ENCODE data around the gene ARHGAP18. TPM values are rescaled to one million over a fixed set of nuclear protein-coding genes. Genes with fewer than 3 reads are reported as not detected.

Gene ARHGAP18
- total and polyA plus RNA-seq, 10 of the 15 experiments (the other 5 are each of a cell fraction or from before 2014, with no cell fraction given), result 18.2 to 52.2 (median 31.7) TPM

DNA sequence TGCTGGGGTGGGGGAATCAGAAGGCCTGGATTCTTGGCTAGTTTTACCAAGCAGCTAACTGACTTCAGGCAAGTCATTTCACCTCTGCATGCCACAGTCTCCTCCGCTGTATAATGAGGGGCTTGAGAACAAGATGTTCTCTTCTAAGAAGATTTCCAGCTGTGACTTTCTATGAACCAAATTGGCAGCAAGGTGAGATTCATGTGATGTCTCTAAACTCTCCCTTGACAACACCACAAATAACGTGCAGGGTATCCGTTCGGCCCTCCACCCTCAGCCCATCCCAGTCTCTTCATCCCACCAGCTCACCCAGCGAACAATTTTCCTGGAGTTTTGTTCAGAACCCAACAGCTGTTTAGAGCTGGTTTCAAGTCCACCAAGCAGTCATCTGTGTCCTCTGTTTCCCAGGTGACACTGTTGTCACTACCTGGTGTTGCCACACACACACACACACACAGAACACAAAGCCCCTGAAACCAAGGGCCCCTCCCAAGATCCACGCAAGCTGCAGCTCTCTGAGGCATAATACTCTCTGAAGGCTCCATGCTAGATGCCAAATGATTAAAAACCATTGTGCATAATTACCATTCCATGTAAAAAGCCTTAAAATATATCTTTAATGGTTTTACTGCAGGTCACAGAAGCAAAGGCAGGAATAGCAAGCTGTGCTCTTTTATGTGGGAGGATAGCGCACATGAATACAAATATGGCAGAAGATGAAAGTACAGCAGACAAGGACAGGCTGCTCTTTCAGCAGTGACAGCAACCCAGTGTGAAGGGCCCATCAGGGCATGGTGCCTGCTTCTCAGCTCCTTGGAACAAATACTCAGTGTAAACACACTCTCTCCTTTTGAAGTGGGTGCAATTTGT lies 48.2 kb downstream of the ARHGAP18 start (continued):
- TF ChIP-seq, protein P1, sequence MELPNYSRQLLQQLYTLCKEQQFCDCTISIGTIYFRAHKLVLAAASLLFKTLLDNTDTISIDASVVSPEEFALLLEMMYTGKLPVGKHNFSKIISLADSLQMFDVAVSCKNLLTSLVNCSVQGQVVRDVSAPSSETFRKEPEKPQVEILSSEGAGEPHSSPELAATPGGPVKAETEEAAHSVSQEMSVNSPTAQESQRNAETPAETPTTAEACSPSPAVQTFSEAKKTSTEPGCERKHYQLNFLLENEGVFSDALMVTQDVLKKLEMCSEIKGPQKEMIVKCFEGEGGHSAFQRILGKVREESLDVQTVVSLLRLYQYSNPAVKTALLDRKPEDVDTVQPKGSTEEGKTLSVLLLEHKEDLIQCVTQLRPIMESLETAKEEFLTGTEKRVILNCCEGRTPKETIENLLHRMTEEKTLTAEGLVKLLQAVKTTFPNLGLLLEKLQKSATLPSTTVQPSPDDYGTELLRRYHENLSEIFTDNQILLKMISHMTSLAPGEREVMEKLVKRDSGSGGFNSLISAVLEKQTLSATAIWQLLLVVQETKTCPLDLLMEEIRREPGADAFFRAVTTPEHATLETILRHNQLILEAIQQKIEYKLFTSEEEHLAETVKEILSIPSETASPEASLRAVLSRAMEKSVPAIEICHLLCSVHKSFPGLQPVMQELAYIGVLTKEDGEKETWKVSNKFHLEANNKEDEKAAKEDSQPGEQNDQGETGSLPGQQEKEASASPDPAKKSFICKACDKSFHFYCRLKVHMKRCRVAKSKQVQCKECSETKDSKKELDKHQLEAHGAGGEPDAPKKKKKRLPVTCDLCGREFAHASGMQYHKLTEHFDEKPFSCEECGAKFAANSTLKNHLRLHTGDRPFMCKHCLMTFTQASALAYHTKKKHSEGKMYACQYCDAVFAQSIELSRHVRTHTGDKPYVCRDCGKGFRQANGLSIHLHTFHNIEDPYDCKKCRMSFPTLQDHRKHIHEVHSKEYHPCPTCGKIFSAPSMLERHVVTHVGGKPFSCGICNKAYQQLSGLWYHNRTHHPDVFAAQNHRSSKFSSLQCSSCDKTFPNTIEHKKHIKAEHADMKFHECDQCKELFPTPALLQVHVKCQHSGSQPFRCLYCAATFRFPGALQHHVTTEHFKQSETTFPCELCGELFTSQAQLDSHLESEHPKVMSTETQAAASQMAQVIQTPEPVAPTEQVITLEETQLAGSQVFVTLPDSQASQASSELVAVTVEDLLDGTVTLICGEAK (IDR thresholded peaks at IDR 0.05; ENCODE audit: borderline replicate concordance), result no peak
- TF ChIP-seq, protein P2, sequence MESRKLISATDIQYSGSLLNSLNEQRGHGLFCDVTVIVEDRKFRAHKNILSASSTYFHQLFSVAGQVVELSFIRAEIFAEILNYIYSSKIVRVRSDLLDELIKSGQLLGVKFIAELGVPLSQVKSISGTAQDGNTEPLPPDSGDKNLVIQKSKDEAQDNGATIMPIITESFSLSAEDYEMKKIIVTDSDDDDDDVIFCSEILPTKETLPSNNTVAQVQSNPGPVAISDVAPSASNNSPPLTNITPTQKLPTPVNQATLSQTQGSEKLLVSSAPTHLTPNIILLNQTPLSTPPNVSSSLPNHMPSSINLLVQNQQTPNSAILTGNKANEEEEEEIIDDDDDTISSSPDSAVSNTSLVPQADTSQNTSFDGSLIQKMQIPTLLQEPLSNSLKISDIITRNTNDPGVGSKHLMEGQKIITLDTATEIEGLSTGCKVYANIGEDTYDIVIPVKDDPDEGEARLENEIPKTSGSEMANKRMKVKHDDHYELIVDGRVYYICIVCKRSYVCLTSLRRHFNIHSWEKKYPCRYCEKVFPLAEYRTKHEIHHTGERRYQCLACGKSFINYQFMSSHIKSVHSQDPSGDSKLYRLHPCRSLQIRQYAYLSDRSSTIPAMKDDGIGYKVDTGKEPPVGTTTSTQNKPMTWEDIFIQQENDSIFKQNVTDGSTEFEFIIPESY (IDR thresholded peaks at IDR 0.05), result peak; percentile 59; the same call in 1 of the 2 replicates

DNA sequence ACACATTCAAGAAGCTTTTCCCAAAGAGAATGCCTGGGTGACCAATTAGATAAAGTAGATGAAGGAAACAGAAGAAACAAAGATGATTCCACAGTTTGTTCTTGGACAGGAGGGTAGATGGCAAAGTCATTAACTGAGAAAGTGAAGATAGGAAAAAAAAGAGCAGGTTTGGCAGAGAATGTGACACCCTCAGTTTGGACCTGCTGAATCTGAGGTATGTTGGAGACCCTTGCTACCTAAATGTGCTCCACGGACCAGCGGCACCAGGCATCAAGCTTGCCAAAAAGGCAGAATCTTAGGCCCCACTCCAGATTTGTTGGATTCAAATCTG lies 49.7 kb downstream of the ARHGAP18 start:
- 0 out of 2 replicates have a peak overlapping the region, but pooled peaks have one; percentile 3 for H3K27ac ChIP-seq (ENCODE audit: control insufficient read depth, insufficient read depth)
- WGBS (ENCODE audit: insufficient coverage, insufficient replicate concordance, low lambda C conversion rate, missing lambda C conversion rate), result 100% methylated on average over 2 of the region's 2 CpGs
- CTCF ChIA-PET, result interaction anchor here (0.7 kb wide), 1 partner anchor 46 kb away, joined by 3 read pairs; no protein-coding TSS in a partner anchor
- H3K27me3 ChIP-seq (replicated peaks in 1 of 2; ENCODE audit: control insufficient read depth in 2 of 2, insufficient read depth in 2 of 2, low read length in 1 of 2), result no peaks in the 10 kb centered on the region
- no peak overlapping the region for H2AFZ ChIP-seq (ENCODE audit: control insufficient read depth, low read depth, low read length)
- H3K4me2 ChIP-seq (ENCODE audit: control insufficient read depth, insufficient read depth), result no peak overlapping the region; the same call in 1 of the 2 replicates
- in situ Hi-C loops (cut with MboI), result no loop called here
- H3K9me3 ChIP-seq (replicated peaks; ENCODE audit: control insufficient read depth, insufficient read depth, low read length), result no peaks in the 10 kb centered on the region; the same call in 1 of the 3 replicates
- H3K4me3 ChIP-seq, result no peak overlapping the region
- POLR2A ChIA-PET, result interaction anchor here (0.7 to 1.8 kb wide), 3 partner anchors 10 to 65 kb away, joined by 3 to 9 read pairs (median 7); no protein-coding TSS in a partner anchor
- H3K4me1 ChIP-seq (ENCODE audit: control insufficient read depth, insufficient read depth, low read length), result peaks cover 44% of the 10 kb centered on the region
- intact Hi-C loops (cut with micrococcal nuclease; ENCODE audit: unreplicated experiment), result loop anchor here (5.0 kb wide), 1 partner anchor 53 kb away; no protein-coding TSS in a partner anchor
- no peak overlapping the region for H3K9ac ChIP-seq (ENCODE audit: control insufficient read depth, insufficient read depth, low read length)
- BruUV-seq (replicated peaks), result no TSS peak
- RAD21 ChIA-PET (ENCODE audit: unreplicated experiment), result interaction anchor here (1.1 to 2.6 kb wide), 3 partner anchors 9 to 46 kb away, joined by 3 to 14 read pairs (median 4); no protein-coding TSS in a partner anchor
- peaks cover 83% of the 10 kb centered on the region for H3K79me2 ChIP-seq (ENCODE audit: control insufficient read depth, insufficient read depth, low read length)
- no peak for FAIRE-seq
- H4K20me1 ChIP-seq (ENCODE audit: control insufficient read depth, insufficient read depth), result no peaks in the 10 kb centered on the region
- ATAC-seq, result no peak
- SMC1A ChIA-PET (ENCODE audit: uncharacterized antibody, unreplicated experiment), result interaction anchor here (0.6 to 5.2 kb wide), 10 partner anchors 10 to 349 kb away, joined by 3 to 72 read pairs (median 7); partner anchors contain the start of gene ARHGAP18
- no peak for DNase-seq (ENCODE audit: low read depth, low spot score)
- H3K36me3 ChIP-seq (ENCODE audit: control insufficient read depth in 2 of 2, insufficient read depth in 2 of 2, low read length in 1 of 2), result no peaks in the 10 kb centered on the region
- TF ChIP-seq, protein P3, sequence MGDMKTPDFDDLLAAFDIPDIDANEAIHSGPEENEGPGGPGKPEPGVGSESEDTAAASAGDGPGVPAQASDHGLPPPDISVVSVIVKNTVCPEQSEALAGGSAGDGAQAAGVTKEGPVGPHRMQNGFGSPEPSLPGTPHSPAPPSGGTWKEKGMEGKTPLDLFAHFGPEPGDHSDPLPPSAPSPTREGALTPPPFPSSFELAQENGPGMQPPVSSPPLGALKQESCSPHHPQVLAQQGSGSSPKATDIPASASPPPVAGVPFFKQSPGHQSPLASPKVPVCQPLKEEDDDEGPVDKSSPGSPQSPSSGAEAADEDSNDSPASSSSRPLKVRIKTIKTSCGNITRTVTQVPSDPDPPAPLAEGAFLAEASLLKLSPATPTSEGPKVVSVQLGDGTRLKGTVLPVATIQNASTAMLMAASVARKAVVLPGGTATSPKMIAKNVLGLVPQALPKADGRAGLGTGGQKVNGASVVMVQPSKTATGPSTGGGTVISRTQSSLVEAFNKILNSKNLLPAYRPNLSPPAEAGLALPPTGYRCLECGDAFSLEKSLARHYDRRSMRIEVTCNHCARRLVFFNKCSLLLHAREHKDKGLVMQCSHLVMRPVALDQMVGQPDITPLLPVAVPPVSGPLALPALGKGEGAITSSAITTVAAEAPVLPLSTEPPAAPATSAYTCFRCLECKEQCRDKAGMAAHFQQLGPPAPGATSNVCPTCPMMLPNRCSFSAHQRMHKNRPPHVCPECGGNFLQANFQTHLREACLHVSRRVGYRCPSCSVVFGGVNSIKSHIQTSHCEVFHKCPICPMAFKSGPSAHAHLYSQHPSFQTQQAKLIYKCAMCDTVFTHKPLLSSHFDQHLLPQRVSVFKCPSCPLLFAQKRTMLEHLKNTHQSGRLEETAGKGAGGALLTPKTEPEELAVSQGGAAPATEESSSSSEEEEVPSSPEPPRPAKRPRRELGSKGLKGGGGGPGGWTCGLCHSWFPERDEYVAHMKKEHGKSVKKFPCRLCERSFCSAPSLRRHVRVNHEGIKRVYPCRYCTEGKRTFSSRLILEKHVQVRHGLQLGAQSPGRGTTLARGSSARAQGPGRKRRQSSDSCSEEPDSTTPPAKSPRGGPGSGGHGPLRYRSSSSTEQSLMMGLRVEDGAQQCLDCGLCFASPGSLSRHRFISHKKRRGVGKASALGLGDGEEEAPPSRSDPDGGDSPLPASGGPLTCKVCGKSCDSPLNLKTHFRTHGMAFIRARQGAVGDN (IDR thresholded peaks at IDR 0.05), result no peak
- no peak for TF ChIP-seq ZNF274 (IDR thresholded peaks at IDR 0.05; ENCODE audit: insufficient read depth, insufficient read length)
- TF ChIP-seq, protein P4, sequence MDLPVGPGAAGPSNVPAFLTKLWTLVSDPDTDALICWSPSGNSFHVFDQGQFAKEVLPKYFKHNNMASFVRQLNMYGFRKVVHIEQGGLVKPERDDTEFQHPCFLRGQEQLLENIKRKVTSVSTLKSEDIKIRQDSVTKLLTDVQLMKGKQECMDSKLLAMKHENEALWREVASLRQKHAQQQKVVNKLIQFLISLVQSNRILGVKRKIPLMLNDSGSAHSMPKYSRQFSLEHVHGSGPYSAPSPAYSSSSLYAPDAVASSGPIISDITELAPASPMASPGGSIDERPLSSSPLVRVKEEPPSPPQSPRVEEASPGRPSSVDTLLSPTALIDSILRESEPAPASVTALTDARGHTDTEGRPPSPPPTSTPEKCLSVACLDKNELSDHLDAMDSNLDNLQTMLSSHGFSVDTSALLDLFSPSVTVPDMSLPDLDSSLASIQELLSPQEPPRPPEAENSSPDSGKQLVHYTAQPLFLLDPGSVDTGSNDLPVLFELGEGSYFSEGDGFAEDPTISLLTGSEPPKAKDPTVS (IDR thresholded peaks at IDR 0.05; ENCODE audit: low read depth, low read length), result no peak

All from GM12878 (cell line).